Adrenal gland (tissue), 12 donors: ENCODE data around the gene CDK14. TPM values are rescaled to one million over a fixed set of nuclear protein-coding genes. Genes with fewer than 3 reads are reported as not detected.

Source experiments
- DNase-seq, 7 donors: peaks; one replicate each; pipeline ENCODE4 v3.0.0-alpha.2; 2019 to 2020
- H3K27ac ChIP-seq, 5 donors: fragments of 200-600 bp; sonication (generic) in 4 of 5; 1 replicate in 3 of 5; 2 replicates in 2 of 5; pipeline versions ENCODE4 v1.5.1 to v1.8.0; 2016 to 2020; ENCODE audit warnings: mild to moderate bottlenecking in 1 of 5
- H3K27me3 ChIP-seq: fragments of 200-600 bp; 2 replicates; pipeline ENCODE4 v1.8.0; 2021
- H3K36me3 ChIP-seq, 2 donors: fragments of 200-600 bp; replicated peaks in 1 of 2; 1 replicate in 1 of 2; 2 replicates in 1 of 2; pipeline versions ENCODE4 v1.5.1 to v1.8.0; 2018 to 2022
- H3K4me1 ChIP-seq, 2 donors: fragments of 200-600 bp; replicated peaks in 1 of 2; 1 replicate in 1 of 2; 2 replicates in 1 of 2; pipeline versions ENCODE4 v1.5.1 to v1.8.0; 2018 to 2021
- H3K4me3 ChIP-seq, 4 donors: fragments of 200-600 bp; sonication (generic) in 3 of 4; one replicate each; pipeline ENCODE4 v1.5.1; 2016 to 2018
- H3K9me3 ChIP-seq, 3 donors: fragments of 200-600 bp; sonication (generic) in 1 of 3; replicated peaks in 1 of 3; 1 replicate in 2 of 3; 2 replicates in 1 of 3; pipeline versions ENCODE4 v1.5.1 to v1.8.0; 2016 to 2021
- POLR2A ChIP-seq, 2 donors: fragments of 450-650 bp; IDR thresholded peaks; one replicate each; pipeline ENCODE4 v1.6.1; 2017; ENCODE audit warnings: antibody characterized with exemption in 2 of 2, mild to moderate bottlenecking in 2 of 2, moderate library complexity in 1 of 2
- WGBS, 4 donors: extraction: QIAGEN DNeasy Blood & Tissue Kit in 2 of 4; methylation state at CpG; one replicate each; pipeline versions ENCODE4 v1.1.5 to v1.1.7; 2013 to 2017; 5-methylcytosine and 5-hydroxymethylcytosine counted together
- intact Hi-C, 2 donors: fragments of 100-400 bp; cut with DNase I; formaldehyde crosslinking; loops; one replicate each; pipeline versions ENCODE4 v1.14.1 to v1.15.0; 2022 to 2023
- polyA plus RNA-seq, 3 donors: library from polyadenylated mRNA; stranded (reverse); fragments of 200-250 nt in 2 of 3; fragments of 350-450 nt in 1 of 3; fragmentation: Illumina TruSeq in 1 of 3; extraction: RNeasy Lipid Tissue Mini Kit (QIAGEN cat#74804) in 1 of 3; gene quantifications; one replicate each; pipeline ENCODE4 v1.2.3, GENCODE V29; 2013 to 2014
- total RNA-seq, 9 donors: library from RNA; depleted of rRNA in 4 of 9; stranded (reverse); fragments of >200 nt in 4 of 9; fragments of 120-200 nt in 1 of 9; fragmentation: NEBNext Ultra II Directional in 1 of 9; extraction: Animal tissue kit (Norgen Biotek cat#: 25700) in 1 of 9; gene quantifications; one replicate each; pipeline versions ENCODE4 v1.1.0 to v1.2.4, GENCODE V29; 2013 to 2023
- TF ChIP-seq, protein P1 (sequence below), 6 experiments: fragments of 450-650 bp in 4 of 6; fragments of 200-600 bp in 2 of 6; sonication (generic) in 1 of 6; IDR thresholded peaks; 1 replicate in 5 of 6; 2 replicates in 1 of 6; pipeline versions ENCODE4 v1.5.1 to v1.8.0; 2016 to 2021; ENCODE audit warnings: antibody characterized with exemption in 6 of 6, mild to moderate bottlenecking in 2 of 6, moderate library complexity in 1 of 6
- donor health status: healthy with polysubstance abuse.
- donor health status: Bipolar disorder and iron deficiency.
- donor health status: DM: yes; HTN: yes; CAD: no.
- donor health status: DM: no; HTN: no; CAD: no.
- donor health status: DM: no; HTN: no; CAD: no.
- donor health status: DM: yes; HTN: yes; CAD: no.

CDK14 gene
- total and polyA plus RNA-seq, 12 donors = 1.9 to 14.5 (median 7.6) TPM

DNA sequence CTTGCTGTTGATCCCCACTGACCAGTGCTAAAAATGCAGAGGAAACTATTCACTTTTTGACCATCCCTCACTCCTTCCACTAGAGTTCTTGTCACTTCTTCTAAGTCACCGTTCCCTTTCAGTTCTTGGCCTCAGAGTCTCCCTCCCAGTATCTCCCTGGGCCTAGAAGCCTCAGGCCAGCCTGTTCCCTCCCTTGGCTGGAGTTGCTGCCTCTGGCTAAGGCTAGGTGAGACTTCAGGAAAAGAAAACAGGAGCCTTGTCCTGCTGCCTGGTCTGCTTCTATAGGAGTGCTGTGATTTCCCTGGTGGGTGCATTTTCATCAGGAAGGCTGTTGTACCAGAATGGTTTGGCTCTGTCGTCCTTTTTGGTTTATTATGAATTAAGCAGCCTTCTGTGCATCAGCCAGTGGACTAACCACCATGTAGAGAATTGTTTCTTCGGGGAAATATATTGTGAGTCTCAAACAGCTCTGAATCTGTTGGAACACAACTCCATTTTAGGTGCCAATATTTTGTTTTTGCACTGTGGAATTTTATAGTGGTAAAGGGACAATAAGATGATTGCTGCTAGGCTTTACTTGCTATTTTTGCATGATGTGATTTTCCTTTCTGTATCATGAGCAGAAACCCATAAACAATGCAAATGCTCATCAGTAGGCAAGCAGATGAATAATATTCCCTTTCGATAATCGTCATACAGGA lies 434.7 kb downstream of the CDK14 start:
- Histone ChIP-seq H3K4me3 (no peak overlapping the region), H3K27me3 (no peaks in the 10 kb centered on the region), H3K27ac (no peak overlapping the region), H3K4me1 (no peaks in the 10 kb centered on the region), H3K36me3 (no peaks in the 10 kb centered on the region), H3K9me3 (no peaks in the 10 kb centered on the region)
- intact Hi-C loops = loop anchor here in 1 of 2 donors (10.0 kb wide), 1 partner anchor 476 kb away; no protein-coding TSS in a partner anchor
- no peak for DNase-seq
- TF ChIP-seq, protein P1, sequence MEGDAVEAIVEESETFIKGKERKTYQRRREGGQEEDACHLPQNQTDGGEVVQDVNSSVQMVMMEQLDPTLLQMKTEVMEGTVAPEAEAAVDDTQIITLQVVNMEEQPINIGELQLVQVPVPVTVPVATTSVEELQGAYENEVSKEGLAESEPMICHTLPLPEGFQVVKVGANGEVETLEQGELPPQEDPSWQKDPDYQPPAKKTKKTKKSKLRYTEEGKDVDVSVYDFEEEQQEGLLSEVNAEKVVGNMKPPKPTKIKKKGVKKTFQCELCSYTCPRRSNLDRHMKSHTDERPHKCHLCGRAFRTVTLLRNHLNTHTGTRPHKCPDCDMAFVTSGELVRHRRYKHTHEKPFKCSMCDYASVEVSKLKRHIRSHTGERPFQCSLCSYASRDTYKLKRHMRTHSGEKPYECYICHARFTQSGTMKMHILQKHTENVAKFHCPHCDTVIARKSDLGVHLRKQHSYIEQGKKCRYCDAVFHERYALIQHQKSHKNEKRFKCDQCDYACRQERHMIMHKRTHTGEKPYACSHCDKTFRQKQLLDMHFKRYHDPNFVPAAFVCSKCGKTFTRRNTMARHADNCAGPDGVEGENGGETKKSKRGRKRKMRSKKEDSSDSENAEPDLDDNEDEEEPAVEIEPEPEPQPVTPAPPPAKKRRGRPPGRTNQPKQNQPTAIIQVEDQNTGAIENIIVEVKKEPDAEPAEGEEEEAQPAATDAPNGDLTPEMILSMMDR (IDR thresholded peaks at IDR 0.05) = no peak
- TF ChIP-seq POLR2A (IDR thresholded peaks at IDR 0.05) = no peak
- 71 to 84% (median 82%) methylated on average over 5 of the region's 5 CpGs for WGBS, 4 donors

DNA sequence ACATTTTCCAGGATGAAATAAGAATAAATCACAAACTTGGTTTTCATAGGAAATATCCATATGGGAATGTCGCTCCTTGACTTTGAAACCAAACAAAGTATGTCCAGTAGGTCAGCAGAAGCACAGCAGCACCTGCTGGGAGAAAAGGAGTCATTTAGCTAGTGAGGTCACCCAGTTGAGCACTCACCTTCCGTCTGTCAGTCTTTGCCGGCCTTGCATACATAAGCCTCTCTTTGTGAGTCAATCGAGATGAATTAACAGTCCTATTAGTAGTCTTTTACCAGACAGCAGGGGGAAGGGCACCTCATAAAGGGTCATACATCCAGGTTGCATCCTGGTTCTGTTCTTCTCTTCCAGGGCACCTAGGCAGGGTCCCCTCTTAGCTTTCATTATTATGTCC lies 435.6 kb downstream of the CDK14 start:
- no peak overlapping the region for H3K27ac ChIP-seq
- no peak for DNase-seq
- H3K36me3 ChIP-seq = no peaks in the 10 kb centered on the region
- no peaks in the 10 kb centered on the region for H3K4me1 ChIP-seq
- no peaks in the 10 kb centered on the region for H3K9me3 ChIP-seq
- TF ChIP-seq, protein P1 (IDR thresholded peaks at IDR 0.05) = no peak
- H3K4me3 ChIP-seq = no peak overlapping the region
- intact Hi-C loops = loop anchor here in 1 of 2 donors (10.0 kb wide), 1 partner anchor 477 kb away; no protein-coding TSS in a partner anchor
- H3K27me3 ChIP-seq = no peaks in the 10 kb centered on the region
- WGBS, 4 donors = 68 to 77% (median 71%) methylated on average over 4 of the region's 4 CpGs

DNA sequence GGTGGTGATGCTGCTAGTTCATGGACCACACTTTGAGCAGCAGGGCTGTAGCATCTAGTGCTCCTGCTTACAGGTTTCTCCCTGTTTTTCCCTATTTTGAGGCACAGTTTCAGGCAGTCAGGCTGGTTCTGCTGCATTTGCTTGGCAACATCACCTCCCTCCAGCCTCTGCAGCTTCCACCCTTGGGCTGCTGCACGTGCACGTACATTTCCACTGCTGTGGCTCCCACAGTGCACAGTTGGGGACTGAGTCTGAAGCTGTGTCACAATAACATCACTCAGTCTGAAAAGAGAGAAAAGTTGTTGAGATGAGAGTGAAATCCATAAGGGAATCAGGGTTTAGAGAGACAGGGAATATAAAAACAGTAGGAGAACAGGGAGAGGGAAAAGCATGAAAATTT lies 437.5 kb downstream of the CDK14 start:
- no peaks in the 10 kb centered on the region for H3K27me3 ChIP-seq
- intact Hi-C loops = loop anchor here in 1 of 2 donors (10.0 kb wide), 1 partner anchor 479 kb away; no protein-coding TSS in a partner anchor
- no peak overlapping the region for H3K27ac ChIP-seq
- H3K4me1 ChIP-seq = no peaks in the 10 kb centered on the region
- H3K4me3 ChIP-seq = no peak overlapping the region
- H3K36me3 ChIP-seq = no peaks in the 10 kb centered on the region
- DNase-seq = no peak
- H3K9me3 ChIP-seq = no peaks in the 10 kb centered on the region
- 58 to 85% (median 74%) methylated on average over 2 of the region's 2 CpGs for WGBS, 4 donors
- TF ChIP-seq, protein P1 (IDR thresholded peaks at IDR 0.05) = no peak
- TF ChIP-seq POLR2A (IDR thresholded peaks at IDR 0.05) = no peak

DNA sequence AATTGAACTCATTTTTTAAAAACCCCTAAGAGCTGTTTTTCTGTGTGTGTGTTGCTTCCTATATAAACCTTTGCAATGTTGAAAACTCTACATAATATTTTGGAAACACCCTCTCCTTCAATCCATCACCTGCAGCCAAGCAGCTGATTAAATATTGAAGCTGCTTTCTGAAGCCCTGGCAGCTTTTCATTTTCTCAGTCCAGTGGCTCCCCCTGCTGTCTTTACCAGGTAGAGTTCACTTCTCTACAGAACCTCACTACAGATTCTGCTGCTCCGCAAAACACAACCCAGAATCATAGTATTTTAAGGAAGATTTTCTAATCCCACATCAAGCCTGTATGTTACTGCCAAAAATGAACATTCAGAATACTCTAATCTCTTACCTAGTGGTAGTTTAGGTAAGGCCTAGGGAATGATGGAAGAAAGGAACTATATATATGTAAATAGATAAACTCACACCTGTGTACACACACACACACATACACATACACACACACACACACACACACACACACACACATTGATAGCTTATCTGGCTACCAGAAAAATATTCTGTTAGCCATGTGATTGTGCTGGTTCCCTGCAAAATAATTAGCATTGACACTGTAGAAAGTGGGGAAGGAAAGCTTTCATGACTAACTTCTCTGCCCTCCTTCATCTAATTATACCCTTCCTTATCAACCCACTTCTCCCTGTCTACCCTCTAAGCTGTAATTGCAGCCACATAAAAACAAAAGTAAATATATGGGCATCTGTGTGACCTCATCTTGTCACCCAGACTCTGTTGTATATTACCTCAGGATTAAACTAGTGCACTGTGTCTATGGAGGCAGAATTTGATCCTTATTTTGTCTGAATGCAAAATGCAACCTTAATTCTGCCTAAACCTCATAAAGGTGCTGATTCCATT lies 438.6 kb downstream of the CDK14 start:
- TF ChIP-seq POLR2A (IDR thresholded peaks at IDR 0.05) = no peak
- TF ChIP-seq, protein P1 (IDR thresholded peaks at IDR 0.05) = peak; percentile 14 to 62 (median 52)
- DNase-seq = peak; percentile 31 to 81 (median 48)
- Histone ChIP-seq H3K9me3 (no peaks in the 10 kb centered on the region), H3K27me3 (no peaks in the 10 kb centered on the region), H3K4me3 (no peak overlapping the region), H3K27ac (no peak overlapping the region), H3K4me1 (no peaks in the 10 kb centered on the region), H3K36me3 (no peaks in the 10 kb centered on the region)
- intact Hi-C loops = loop anchor here in 1 of 2 donors (10.0 kb wide), 1 partner anchor 480 kb away; no protein-coding TSS in a partner anchor
- WGBS, 4 donors = 59 to 73% (median 71%) methylated on average over 1 of the region's 1 CpG
